Mucosa of rectum (tissue), 2 donors: Measurements from ENCODE around the gene GDE1.

Source experiments
- H3K27ac ChIP-seq, 2 donors: one replicate each; pipeline ENCODE4 v1.7.0; 2013; ENCODE audit warnings: inconsistent platforms in 2 of 2, low read depth in 2 of 2, low read length in 2 of 2
- H3K27me3 ChIP-seq, 2 donors: one replicate each; pipeline ENCODE4 v1.7.0; 2013; ENCODE audit warnings: low read length in 2 of 2; ENCODE audit not compliant: control insufficient read depth in 2 of 2, insufficient read depth in 2 of 2
- H3K36me3 ChIP-seq, 2 donors: one replicate each; pipeline ENCODE4 v1.7.0; 2013; ENCODE audit warnings: low read length in 2 of 2; ENCODE audit not compliant: control insufficient read depth in 2 of 2, insufficient read depth in 2 of 2
- H3K4me1 ChIP-seq, 2 donors: one replicate each; pipeline ENCODE4 v1.7.0; 2013; ENCODE audit warnings: low read length in 2 of 2, mild to moderate bottlenecking in 1 of 2; ENCODE audit not compliant: control insufficient read depth in 2 of 2, insufficient read depth in 2 of 2
- H3K4me3 ChIP-seq, 2 donors: one replicate each; pipeline ENCODE4 v1.7.0; 2013; ENCODE audit warnings: low read length in 2 of 2
- H3K9ac ChIP-seq, 2 donors: one replicate each; pipeline ENCODE4 v1.7.0; 2013; ENCODE audit warnings: low read length in 2 of 2, low read depth in 1 of 2, mild to moderate bottlenecking in 1 of 2
- H3K9me3 ChIP-seq, 2 donors: one replicate each; pipeline ENCODE4 v1.7.0; 2013; ENCODE audit warnings: low read length in 2 of 2; ENCODE audit not compliant: control insufficient read depth in 2 of 2
- donor health status: healthy.
- donor health status: Normal muscosa, but diverticular disease.

Gene GDE1, protein sequence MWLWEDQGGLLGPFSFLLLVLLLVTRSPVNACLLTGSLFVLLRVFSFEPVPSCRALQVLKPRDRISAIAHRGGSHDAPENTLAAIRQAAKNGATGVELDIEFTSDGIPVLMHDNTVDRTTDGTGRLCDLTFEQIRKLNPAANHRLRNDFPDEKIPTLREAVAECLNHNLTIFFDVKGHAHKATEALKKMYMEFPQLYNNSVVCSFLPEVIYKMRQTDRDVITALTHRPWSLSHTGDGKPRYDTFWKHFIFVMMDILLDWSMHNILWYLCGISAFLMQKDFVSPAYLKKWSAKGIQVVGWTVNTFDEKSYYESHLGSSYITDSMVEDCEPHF

DNA sequence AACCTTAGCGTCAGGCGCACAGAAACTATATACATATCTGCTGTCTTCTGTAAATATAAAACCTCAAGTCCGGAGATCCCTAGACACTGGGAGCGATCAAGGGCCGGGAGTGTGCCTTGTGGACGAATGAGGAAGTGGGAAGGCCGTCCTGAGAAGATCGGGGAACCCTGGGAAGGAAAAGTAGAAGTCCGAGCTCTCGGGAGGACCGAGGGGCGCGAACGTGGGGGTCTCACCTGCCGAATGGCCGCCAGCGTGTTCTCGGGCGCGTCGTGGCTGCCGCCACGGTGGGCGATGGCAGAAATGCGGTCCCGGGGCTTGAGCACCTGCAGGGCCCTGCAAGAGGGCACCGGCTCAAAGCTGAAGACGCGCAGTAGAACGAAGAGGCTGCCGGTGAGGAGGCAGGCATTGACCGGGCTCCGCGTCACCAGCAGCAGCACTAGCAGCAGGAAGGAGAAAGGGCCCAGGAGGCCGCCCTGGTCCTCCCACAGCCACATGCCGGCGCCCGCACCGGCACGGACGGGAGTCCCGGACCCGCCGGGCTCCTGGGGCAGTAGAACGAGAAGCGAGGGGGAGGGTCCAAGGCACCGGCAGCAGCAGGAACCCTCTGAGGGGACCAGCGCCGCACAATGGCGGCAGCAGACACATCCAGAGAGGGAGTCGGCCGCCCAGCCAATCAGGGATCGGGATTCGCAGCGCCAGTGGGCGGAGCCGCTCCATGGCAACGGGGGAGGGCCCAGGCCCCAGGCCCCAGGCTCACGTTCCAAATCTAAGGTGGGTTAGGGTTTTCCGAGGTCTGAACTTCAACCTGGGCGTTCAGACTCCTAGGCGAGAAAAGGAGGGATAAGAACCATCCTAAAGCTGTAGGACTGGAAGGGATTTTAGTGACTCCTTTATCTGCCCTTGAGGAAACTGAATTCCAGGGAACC, at the start of gene GDE1:
Gene GDE1 (minus strand): TSS at position 628 of the 926 bp plus-strand sequence. CDS start 134 bp downstream, at position 494.
- no peaks in the 10 kb centered on the region for H3K27me3 ChIP-seq
- H3K9me3 ChIP-seq, result no peaks in the 10 kb centered on the region
- H3K9ac ChIP-seq, result peak within 1 kb of the TSS; percentile 96 to 98
- peaks cover 31 to 35% of the 10 kb centered on the region in 2 donors for H3K4me1 ChIP-seq
- peak within 1 kb of the TSS; percentile 96 to 98 for H3K4me3 ChIP-seq
- peaks cover 2 to 4% of the 10 kb centered on the region in 2 donors for H3K36me3 ChIP-seq
- peak within 1 kb of the TSS; percentile 93 to 97 for H3K27ac ChIP-seq

DNA sequence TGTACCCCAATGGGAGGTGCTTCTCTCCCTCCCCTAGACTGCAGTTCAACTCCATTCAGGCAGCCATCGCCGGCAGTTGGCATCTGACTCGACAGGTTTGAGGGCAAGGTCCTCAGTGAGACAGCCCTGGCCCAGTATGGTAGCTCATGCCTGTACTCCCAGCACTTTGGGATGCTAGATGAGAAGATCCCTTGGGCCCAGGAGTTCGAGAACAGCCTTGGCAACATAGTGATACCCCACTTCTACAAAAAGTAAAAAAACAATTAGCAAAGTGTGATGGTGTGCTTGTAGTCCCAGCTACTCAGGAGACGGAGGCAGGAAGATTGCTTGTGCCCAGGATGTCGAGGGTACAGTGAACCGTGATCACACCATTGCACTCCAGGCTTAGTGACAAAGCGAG, 45.7 kb upstream of the GDE1 start:
- no peak overlapping the region for H3K4me3 ChIP-seq
- no peak overlapping the region for H3K27ac ChIP-seq
- H3K36me3 ChIP-seq, result peaks cover 20 to 30% of the 10 kb centered on the region in 2 donors
- no peak overlapping the region for H3K9ac ChIP-seq
- H3K9me3 ChIP-seq, result no peaks in the 10 kb centered on the region
- H3K4me1 ChIP-seq, result no peaks in the 10 kb centered on the region
- H3K27me3 ChIP-seq, result no peaks in the 10 kb centered on the region

DNA sequence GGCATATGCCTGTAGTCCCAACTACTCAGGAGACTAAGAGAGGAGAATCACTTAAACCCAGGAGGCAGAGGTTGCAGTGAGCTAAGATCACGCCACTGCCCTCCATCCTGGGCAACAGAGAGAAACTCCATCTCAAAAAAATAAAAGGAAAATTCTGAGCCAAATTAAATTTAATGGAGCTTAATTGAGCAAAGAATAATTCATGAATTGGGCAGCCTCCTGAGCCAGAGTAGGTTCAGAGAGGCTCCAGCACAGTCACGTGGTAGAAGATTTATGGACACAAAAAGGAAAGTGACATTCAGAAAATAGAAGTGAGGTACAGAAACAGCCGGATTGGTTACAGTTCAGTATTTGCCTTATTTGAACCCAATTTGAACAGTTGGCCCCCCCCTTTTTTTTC, 44.5 kb upstream of the GDE1 start:
- Histone ChIP-seq H3K27ac (no peak overlapping the region), H3K4me3 (no peak overlapping the region), H3K9me3 (no peaks in the 10 kb centered on the region), H3K27me3 (no peaks in the 10 kb centered on the region), H3K9ac (no peak overlapping the region), H3K4me1 (no peaks in the 10 kb centered on the region), H3K36me3 (peaks cover 16 to 30% of the 10 kb centered on the region in 2 donors)

DNA sequence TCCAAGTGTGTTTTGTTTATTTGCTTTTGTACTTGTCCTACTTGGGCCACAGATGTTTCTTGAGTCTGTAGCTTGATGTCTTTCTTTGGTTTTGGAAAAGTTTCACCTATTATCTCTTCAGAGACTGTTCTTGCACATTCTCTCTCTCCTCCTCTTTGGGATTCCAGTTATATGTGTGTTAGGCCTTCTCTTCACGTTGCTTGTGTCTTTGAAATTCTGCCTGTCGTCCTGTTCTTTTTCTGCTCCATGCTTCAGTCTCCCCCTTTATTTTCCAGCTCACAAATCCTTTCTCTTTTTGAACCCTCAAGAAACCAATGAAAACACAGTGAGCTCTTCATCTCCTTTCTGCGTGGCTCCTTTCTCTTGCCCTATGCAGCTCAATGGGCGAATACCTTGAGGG, 41.5 kb upstream of the GDE1 start:
- no peak overlapping the region for H3K9ac ChIP-seq
- H3K36me3 ChIP-seq, result peaks cover 8 to 17% of the 10 kb centered on the region in 2 donors
- H3K4me3 ChIP-seq, result no peak overlapping the region
- no peaks in the 10 kb centered on the region for H3K4me1 ChIP-seq
- H3K9me3 ChIP-seq, result no peaks in the 10 kb centered on the region
- H3K27ac ChIP-seq, result no peak overlapping the region
- H3K27me3 ChIP-seq, result no peaks in the 10 kb centered on the region

DNA sequence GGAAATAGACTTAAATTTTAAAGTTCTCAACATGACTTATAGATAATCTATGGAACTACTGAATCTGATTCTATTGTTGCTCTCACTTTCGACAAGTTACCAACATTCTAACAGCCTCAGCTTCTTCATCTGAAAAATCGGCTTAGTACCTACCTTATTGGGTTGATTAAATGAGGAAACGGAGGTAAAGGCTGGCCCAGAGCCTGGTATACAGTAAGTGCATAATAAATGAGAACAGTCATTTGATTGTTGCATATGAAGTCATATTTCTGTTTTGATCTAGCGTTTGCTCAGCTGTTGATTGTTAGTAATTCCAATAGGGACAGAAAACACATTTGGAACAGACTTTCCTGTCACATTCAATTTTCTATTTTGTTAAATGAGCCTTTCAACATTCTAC, 38.2 kb upstream of the GDE1 start:
- Histone ChIP-seq H3K4me3 (no peak overlapping the region), H3K36me3 (peaks cover 0 to 5% of the 10 kb centered on the region in 2 donors), H3K4me1 (peaks cover 3 to 5% of the 10 kb centered on the region in 2 donors), H3K9me3 (no peaks in the 10 kb centered on the region), H3K27ac (no peak overlapping the region), H3K9ac (no peak overlapping the region), H3K27me3 (no peaks in the 10 kb centered on the region)

DNA sequence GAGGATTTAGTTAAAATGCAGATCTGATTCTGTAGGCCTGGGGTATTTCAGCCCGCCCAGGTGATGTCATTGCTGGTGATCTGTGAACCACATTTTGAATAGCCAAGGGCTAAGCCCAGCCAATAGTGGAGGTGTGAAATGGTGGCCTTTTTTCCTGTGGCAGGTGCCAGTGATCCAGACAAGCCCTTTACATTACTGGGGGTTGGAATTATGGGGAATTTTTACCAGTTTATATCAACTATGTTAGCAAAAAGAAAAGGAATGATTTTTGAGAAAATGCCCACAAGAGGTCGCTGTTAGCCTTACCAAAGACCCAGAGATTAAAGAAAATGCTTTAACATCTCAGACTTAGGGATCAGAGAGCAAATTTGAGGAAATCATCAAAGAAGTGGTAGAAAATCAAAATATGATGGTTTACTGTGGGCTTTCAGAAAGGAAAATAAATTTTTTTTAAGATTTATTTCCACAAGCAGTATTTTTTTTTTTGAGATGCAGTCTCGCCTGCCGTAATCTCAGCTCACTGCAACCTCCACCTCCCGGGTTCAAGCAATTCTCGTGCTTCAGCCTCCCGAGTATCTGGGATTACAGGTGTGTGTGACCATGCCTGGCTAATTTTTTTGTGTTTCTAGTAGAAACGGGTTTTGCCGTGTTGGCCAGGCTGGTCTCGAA, 37.5 kb upstream of the GDE1 start:
- H3K27me3 ChIP-seq, result no peaks in the 10 kb centered on the region
- no peak overlapping the region for H3K27ac ChIP-seq
- H3K36me3 ChIP-seq, result no peaks in the 10 kb centered on the region
- H3K4me3 ChIP-seq, result no peak overlapping the region
- peaks cover 3 to 5% of the 10 kb centered on the region in 2 donors for H3K4me1 ChIP-seq
- no peak overlapping the region for H3K9ac ChIP-seq
- H3K9me3 ChIP-seq, result no peaks in the 10 kb centered on the region

DNA sequence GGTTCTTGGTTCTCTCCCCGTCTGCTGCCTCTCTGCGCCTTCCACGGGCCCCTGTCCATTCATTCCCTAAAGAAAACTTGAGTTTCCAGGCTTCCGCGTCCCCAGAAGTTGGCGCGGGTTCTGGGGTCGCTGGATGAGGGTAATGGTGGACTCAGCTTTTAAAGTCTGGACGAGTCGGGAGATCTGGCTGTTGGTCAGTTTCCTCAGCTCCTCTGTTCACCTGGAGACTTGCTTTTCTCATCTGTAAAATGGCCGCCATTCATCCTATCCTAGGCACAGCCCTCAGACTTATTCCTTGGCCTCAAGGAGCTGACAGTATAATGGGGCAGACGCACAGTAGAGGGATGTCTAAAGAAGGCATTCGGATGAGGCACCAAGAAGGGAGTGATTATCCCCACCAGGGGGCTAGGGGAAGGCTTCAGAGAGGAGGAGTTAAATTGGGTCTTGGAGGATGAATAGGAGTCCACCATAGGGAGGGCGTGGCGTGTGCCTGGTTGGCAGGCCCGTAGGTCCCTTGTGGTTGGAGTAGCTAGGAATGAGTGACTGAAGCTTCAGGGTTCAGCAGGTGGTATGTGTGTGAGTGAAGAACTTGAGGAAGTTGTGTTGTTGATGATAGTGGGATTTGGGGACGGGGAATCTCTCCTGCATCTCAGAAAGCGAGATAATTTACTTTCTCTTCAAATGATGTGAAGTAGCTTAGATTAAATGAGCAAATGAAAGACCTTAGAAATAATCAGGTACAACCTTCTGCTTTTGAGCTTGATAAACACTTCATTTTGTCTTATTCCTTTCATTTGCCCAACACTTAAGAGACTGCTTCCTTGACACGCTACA, 34.3 kb upstream of the GDE1 start:
- Histone ChIP-seq H3K36me3 (no peaks in the 10 kb centered on the region), H3K4me1 (peaks cover 3 to 5% of the 10 kb centered on the region in 2 donors), H3K4me3 (peak overlapping the region; percentile 71 to 95), H3K9ac (peak overlapping the region; percentile 89 to 93), H3K9me3 (no peaks in the 10 kb centered on the region), H3K27me3 (no peaks in the 10 kb centered on the region), H3K27ac (peak overlapping the region; percentile 67 to 91)

DNA sequence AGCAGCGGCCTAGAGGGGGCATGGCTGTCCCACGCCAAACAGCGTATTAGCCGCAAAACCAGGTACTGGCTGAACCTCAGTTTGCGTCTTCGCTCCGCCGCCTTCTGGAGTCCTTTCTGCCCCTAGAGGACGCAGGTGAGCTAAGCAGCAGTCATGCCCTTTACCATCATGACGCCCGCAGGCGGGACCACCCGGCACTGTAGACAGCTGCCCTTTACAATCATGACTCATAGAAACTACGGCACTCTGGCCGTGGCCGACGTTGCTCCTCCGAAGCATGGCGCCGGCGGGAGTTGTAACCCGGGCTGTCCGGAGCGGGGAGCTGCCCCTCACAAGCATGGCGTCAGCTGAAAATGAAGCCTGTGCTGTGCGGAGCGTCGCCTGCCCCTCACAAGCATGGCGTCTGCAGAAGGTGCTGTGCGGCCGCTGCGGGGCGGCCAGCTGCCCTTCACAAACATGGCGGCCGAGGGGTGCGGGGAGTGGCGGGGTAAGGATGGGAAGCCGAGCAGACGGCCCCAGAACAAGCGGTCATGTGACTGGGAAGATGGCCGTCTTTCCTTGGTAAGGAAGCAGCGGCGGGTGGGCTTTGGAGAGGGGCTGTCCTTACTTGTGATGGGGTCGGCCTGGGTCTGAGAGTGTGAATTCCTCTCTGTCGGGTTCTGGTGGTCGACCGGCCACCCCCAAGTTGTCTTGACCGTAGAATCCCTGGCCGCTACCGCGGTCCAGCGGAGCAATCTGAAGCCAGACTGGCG, 33.5 kb upstream of the GDE1 start, which contains the start of gene VPS35L:
Gene VPS35L (plus strand): TSS at position 518 of the 752 bp plus-strand sequence. CDS start 27 bp downstream, at position 545.
- H3K9me3 ChIP-seq, result no peaks in the 10 kb centered on the region

DNA sequence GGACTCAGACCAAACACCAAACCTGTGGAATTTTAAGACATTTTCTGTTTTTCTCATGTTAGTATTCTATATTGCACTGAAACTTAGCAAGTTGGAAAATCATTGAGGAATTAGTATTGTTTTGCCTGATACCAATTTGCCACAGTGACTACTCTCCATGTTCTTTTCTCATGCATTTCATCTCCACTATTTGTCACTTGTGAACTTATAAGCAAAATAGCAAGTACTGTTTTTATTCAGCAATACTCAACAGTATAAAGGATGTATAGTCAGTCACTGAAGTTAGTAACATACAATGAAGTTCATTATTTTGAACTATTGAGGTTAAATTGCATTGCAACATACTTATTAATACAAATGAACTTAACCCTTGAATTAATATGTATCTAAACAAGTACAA, 27.8 kb upstream of the GDE1 start:
- H3K4me3 ChIP-seq, result no peak overlapping the region
- no peak overlapping the region for H3K9ac ChIP-seq
- no peaks in the 10 kb centered on the region for H3K9me3 ChIP-seq
- no peaks in the 10 kb centered on the region for H3K27me3 ChIP-seq
- no peaks in the 10 kb centered on the region for H3K4me1 ChIP-seq
- peaks cover 5 to 20% of the 10 kb centered on the region in 2 donors for H3K36me3 ChIP-seq
- no peak overlapping the region for H3K27ac ChIP-seq

More for the DNA sequence above, 33.5 kb upstream of the GDE1 start, which contains the start of gene VPS35L:
- Histone ChIP-seq H3K9ac (peak within 1 kb of the TSS; percentile 93 to 98), H3K36me3 (no peaks in the 10 kb centered on the region), H3K27me3 (no peaks in the 10 kb centered on the region), H3K4me1 (peaks cover 3 to 5% of the 10 kb centered on the region in 2 donors), H3K4me3 (peak within 1 kb of the TSS; percentile 71 to 95), H3K27ac (peak within 1 kb of the TSS; percentile 67 to 91)
